DOHH2 (cell line): Measurements from ENCODE around the gene SPDYC.

ENCODE experiments used
- H3F3A ChIP-seq: fragments of 200-600 bp; sonication (generic), shearing (Covaris generic); 2 replicates; pipeline ENCODE4 v1.6.0; 2016; ENCODE audit warnings: antibody characterized with exemption, mild to moderate bottlenecking; ENCODE audit not compliant: control insufficient read depth, insufficient read depth
- H3K27ac ChIP-seq: fragments of 200-600 bp; sonication (generic); 2 replicates; pipeline ENCODE4 v1.5.1; 2014; ENCODE audit warnings: low read depth, mild to moderate bottlenecking, low read length, moderate library complexity
- H3K27me3 ChIP-seq: fragments of 200-600 bp; sonication (generic); 2 replicates; pipeline ENCODE4 v1.6.1; 2014; ENCODE audit warnings: mild to moderate bottlenecking, low read length, mixed read lengths; ENCODE audit not compliant: control insufficient read depth
- H3K36me3 ChIP-seq: fragments of 200-600 bp; sonication (generic); 2 replicates; pipeline ENCODE4 v1.6.1; 2014; ENCODE audit warnings: mild to moderate bottlenecking, low read length, moderate library complexity, mixed read lengths; ENCODE audit not compliant: control insufficient read depth
- H3K4me1 ChIP-seq: fragments of 200-600 bp; sonication (generic); 2 replicates; pipeline ENCODE4 v1.6.1; 2014; ENCODE audit warnings: mild to moderate bottlenecking, low read length, mixed read lengths; ENCODE audit not compliant: control insufficient read depth
- H3K4me2 ChIP-seq: fragments of 200-600 bp; sonication (generic); 2 replicates; pipeline ENCODE4 v1.6.0; 2014; ENCODE audit warnings: mild to moderate bottlenecking, low read length, moderate library complexity
- H3K4me3 ChIP-seq: fragments of 200-600 bp; sonication (generic); 2 replicates; pipeline ENCODE4 v1.5.1; 2014; ENCODE audit warnings: mild to moderate bottlenecking, low read length, mixed read lengths
- H3K79me2 ChIP-seq: fragments of 200-600 bp; sonication (generic); 2 replicates; pipeline ENCODE4 v1.6.1; 2014; ENCODE audit warnings: mild to moderate bottlenecking, low read length, mixed read lengths; ENCODE audit not compliant: control insufficient read depth
- H3K9me2 ChIP-seq: fragments of 200-600 bp; sonication (generic); replicated peaks from 2 replicates; pipeline ENCODE4 v1.6.1; 2014; ENCODE audit warnings: mild to moderate bottlenecking, low read length, mixed read lengths; ENCODE audit not compliant: control insufficient read depth
- H3K9me3 ChIP-seq: fragments of 200-600 bp; sonication (generic); 2 replicates; pipeline ENCODE4 v1.6.1; 2014; ENCODE audit warnings: antibody characterized with exemption, low read length, mixed read lengths; ENCODE audit not compliant: control insufficient read depth, insufficient read depth
- H4K20me1 ChIP-seq: fragments of 200-600 bp; sonication (generic); 2 replicates; pipeline ENCODE4 v1.6.0; 2014; ENCODE audit warnings: low read depth, mild to moderate bottlenecking, antibody characterized with exemption, low read length, moderate library complexity; ENCODE audit not compliant: control insufficient read depth, insufficient read depth
- CTCF ChIP-seq: fragments of 200-600 bp; sonication (generic); IDR thresholded peaks from one replicate; pipeline ENCODE4 v1.5.1; 2014; ENCODE audit warnings: antibody characterized with exemption, mild to moderate bottlenecking, low read depth, low read length; ENCODE audit not compliant: poor library complexity, severe bottlenecking
- EZH2phosphoT487 ChIP-seq: fragments of 200-600 bp; sonication (generic); IDR thresholded peaks from 2 replicates; pipeline ENCODE4 v1.6.1; 2017; ENCODE audit warnings: borderline replicate concordance, mild to moderate bottlenecking, antibody characterized with exemption, low read length, moderate library complexity, mixed read lengths

Gene SPDYC

GRCh38 chr11:65185869-65186341, 15.9 kb downstream of the SPDYC start:
- Histone ChIP-seq H3K27me3 (no peaks in the 10 kb centered on the region), H3K9me3 (no peaks in the 10 kb centered on the region), H3K79me2 (peaks cover 24% of the 10 kb centered on the region), H3K27ac (no peak overlapping the region), H4K20me1 (no peaks in the 10 kb centered on the region), H3F3A (peaks cover 3% of the 10 kb centered on the region; the same call in 1 of the 2 replicates), H3K4me3 (no peak overlapping the region), H3K36me3 (peaks cover 71% of the 10 kb centered on the region), H3K4me1 (peaks cover 15% of the 10 kb centered on the region), H3K4me2 (no peak overlapping the region), H3K9me2 (no peaks in the 10 kb centered on the region)
- peak; percentile 47 for TF ChIP-seq CTCF
- TF ChIP-seq EZH2phosphoT487, result no peak

GRCh38 chr11:65186701-65187100, 16.7 kb downstream of the SPDYC start:
- Histone ChIP-seq H3K27me3 (no peaks in the 10 kb centered on the region), H3K4me1 (peaks cover 13% of the 10 kb centered on the region), H3K9me2 (no peaks in the 10 kb centered on the region), H3K4me3 (no peak overlapping the region), H4K20me1 (no peaks in the 10 kb centered on the region), H3K9me3 (no peaks in the 10 kb centered on the region), H3K4me2 (no peak overlapping the region), H3K79me2 (peaks cover 23% of the 10 kb centered on the region), H3K36me3 (peaks cover 71% of the 10 kb centered on the region), H3F3A (peaks cover 3% of the 10 kb centered on the region; the same call in 1 of the 2 replicates), H3K27ac (no peak overlapping the region)
- TF ChIP-seq EZH2phosphoT487 (no peak), CTCF (no peak)

- H3K9me3 ChIP-seq, result no peaks in the 10 kb centered on the region
- peaks cover 19% of the 10 kb centered on the region for H3K79me2 ChIP-seq
- H3K4me2 ChIP-seq, result no peak overlapping the region
- peaks cover 3% of the 10 kb centered on the region; the same call in 1 of the 2 replicates for H3F3A ChIP-seq
- H3K36me3 ChIP-seq, result peaks cover 73% of the 10 kb centered on the region
- no peaks in the 10 kb centered on the region for H4K20me1 ChIP-seq
- no peak overlapping the region for H3K4me3 ChIP-seq
- no peak overlapping the region for H3K27ac ChIP-seq
- H3K27me3 ChIP-seq, result no peaks in the 10 kb centered on the region
- no peak for TF ChIP-seq CTCF
- TF ChIP-seq EZH2phosphoT487, result no peak
- peaks cover 13% of the 10 kb centered on the region for H3K4me1 ChIP-seq
- no peaks in the 10 kb centered on the region for H3K9me2 ChIP-seq
Measured at GRCh38 chr11:65187146-65187675, 17.2 kb downstream of the SPDYC start.
